G401 (cell line): ENCODE results near the gene MED22. TPM values are rescaled to one million over a fixed set of nuclear protein-coding genes. Genes with fewer than 3 reads are reported as not detected.

Source experiments
- DNase-seq: peaks from one replicate; pipeline ENCODE4 v3.0.0-alpha.2; 2015; ENCODE audit warnings: low spot score
- in situ Hi-C: cut with HindIII; loops from 2 replicates; pipeline ENCODE4 v1.10.0; 2016; ENCODE audit warnings: low sequenced_read_pairs, mixed read lengths
- total RNA-seq: library from RNA; depleted of rRNA; stranded (reverse); fragments of >200 nt; shearing (Covaris generic); gene quantifications from 2 replicates; pipeline ENCODE4 v1.2.3, GENCODE V29; 2014

The MED22 gene
- total RNA-seq, 1 experiment from 2014 or later: 28.2 TPM

- in situ Hi-C loops: no loop called here
- no peak for DNase-seq
Measured at GRCh38 chr9:133360400-133361393, 12.8 kb upstream of the MED22 start.

- in situ Hi-C loops: no loop called here
- peak; percentile 74 for DNase-seq
Measured at GRCh38 chr9:133359399-133360175, 11.7 kb upstream of the MED22 start.

GRCh38 chr9:133357656-133358055, 9.7 kb upstream of the MED22 start:
- in situ Hi-C loops: no loop called here
- DNase-seq: no peak

GRCh38 chr9:133356391-133357091, 8.6 kb upstream of the MED22 start, which contains the start of the genes SURF1 and SURF2:
TSS of gene SURF1 (minus strand) at chr9:133356487. CDS start at chr9:133356453, 34 bp downstream.
TSS of gene SURF2 (plus strand) at chr9:133356550. CDS start at chr9:133356593, 43 bp downstream.
- in situ Hi-C loops: no loop called here
- peak; percentile 82 for DNase-seq

- peak; percentile 50 for DNase-seq
- in situ Hi-C loops: no loop called here
Measured at GRCh38 chr9:133355881-133356357, 8.0 kb upstream of the MED22 start.

- no peak for DNase-seq
- in situ Hi-C loops: no loop called here
Measured at GRCh38 chr9:133354766-133355165, 6.8 kb upstream of the MED22 start.

- no peak for DNase-seq
- in situ Hi-C loops: no loop called here
Measured at GRCh38 chr9:133353548-133353947, 5.6 kb upstream of the MED22 start.

GRCh38 chr9:133352635-133353340, 4.9 kb upstream of the MED22 start:
- DNase-seq: no peak
- in situ Hi-C loops: no loop called here

GRCh38 chr9:133351908-133352634, 4.1 kb upstream of the MED22 start:
- DNase-seq: peak; percentile 45
- in situ Hi-C loops: no loop called here

GRCh38 chr9:133351526-133351907, 3.6 kb upstream of the MED22 start:
- in situ Hi-C loops: no loop called here
- DNase-seq: no peak

GRCh38 chr9:133349965-133350616, 2.2 kb upstream of the MED22 start:
- no peak for DNase-seq
- in situ Hi-C loops: no loop called here

- DNase-seq: no peak
- in situ Hi-C loops: no loop called here
Measured at GRCh38 chr9:133348718-133349573, 1.0 kb upstream of the MED22 start.

GRCh38 chr9:133347515-133347984, 381 bp downstream of the MED22 start:
- DNase-seq: no peak
- in situ Hi-C loops: no loop called here

GRCh38 chr9:133346021-133346785, 1.7 kb downstream of the MED22 start:
- in situ Hi-C loops: no loop called here
- DNase-seq: no peak

- in situ Hi-C loops: no loop called here
- DNase-seq: no peak
Measured at GRCh38 chr9:133345596-133345995, 2.3 kb downstream of the MED22 start.

- DNase-seq: no peak
- in situ Hi-C loops: no loop called here
Measured at GRCh38 chr9:133344979-133345378, 3.0 kb downstream of the MED22 start.
